ENCODE data around the gene TMEM184A. TPM values are rescaled to one million over a fixed set of nuclear protein-coding genes. Genes with fewer than 3 reads are reported as not detected.

The TMEM184A gene
- total and polyA plus RNA-seq, 2 of the 13 experiments (the other 11 are each of a cell fraction or from before 2014, with no cell fraction given): 9.5 to 20.4 TPM

DNA sequence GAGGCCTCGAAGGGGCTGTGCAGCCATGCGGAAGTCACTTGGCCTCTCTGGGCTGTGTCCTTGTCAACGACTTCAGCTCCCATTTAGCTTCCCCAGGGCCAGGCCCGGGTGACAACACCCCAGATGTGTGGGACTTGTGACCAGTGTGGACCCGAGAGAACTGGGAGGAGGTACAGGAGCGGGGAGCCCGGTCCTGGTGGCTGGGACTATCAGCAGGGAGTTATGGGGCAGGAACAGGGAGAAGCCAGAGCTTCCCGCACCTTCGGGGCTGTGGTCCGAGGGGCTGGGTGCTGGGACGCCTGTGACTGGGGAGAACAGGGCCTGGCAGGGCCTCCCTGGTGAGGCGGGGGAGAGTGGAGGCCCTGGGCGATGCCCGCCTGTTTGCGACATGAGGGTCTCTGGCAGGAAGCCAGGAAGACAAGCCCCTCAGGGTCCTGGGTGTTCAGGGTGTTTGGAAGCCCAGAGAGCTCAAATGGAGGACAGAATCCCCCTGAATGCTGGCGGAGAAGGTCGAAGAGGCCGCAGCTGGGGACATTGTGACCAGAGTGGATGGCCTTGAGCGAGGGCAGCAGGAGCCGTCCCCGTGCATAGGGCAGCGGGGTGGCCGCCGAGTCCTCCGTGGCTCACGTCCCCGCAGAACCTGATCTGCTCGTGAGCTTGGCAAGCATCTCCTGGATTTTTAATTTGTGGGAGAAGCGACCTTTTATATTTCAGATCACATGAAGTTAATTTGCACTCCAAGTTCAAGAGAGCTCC lies 43.8 kb upstream of the TMEM184A start:
- no TSS peak for BruUV-seq (replicated peaks)
- ChIA-PET CTCF (ENCODE audit: low intra/inter-chr PET ratio, low total read pairs) (no interaction called here), POLR2A (interaction anchor here (0.6 kb wide), 1 partner anchor 956 kb away, joined by 4 read pairs; the partner anchor contains the start of gene BRAT1)
- Histone ChIP-seq H3K4me3 (replicated peaks in 1 of 3; ENCODE audit: insufficient read depth in 1 of 3, low read depth in 2 of 3, low read length in 3 of 3) (peak overlapping the region in 1 of 3 experiments; percentile 2; a peak in 1 of 6 replicates), H2AFZ (ENCODE audit: low read length) (no peak overlapping the region), H3K79me2 (ENCODE audit: insufficient read depth, low read length) (no peaks in the 10 kb centered on the region), H3K9me3 (ENCODE audit: low read length) (no peaks in the 10 kb centered on the region), H3K36me3 (replicated peaks in 1 of 2; ENCODE audit: control insufficient read depth in 1 of 2, insufficient read depth in 2 of 2, low read length in 2 of 2) (no peaks in the 10 kb centered on the region), H3K27me3 (ENCODE audit: control insufficient read depth in 1 of 2, insufficient read depth in 2 of 2, low read length in 2 of 2) (peaks cover 6 to 93% of the 10 kb centered on the region in 2 experiments; a peak in 3 of 5 replicates), H3K27ac (ENCODE audit: extremely low read length, insufficient read depth, low read length) (no peak overlapping the region), H3K4me2 (ENCODE audit: low read depth, low read length) (0 out of 2 replicates have a peak overlapping the region, but pooled peaks have one; percentile 5), H3K4me1 (ENCODE audit: insufficient read depth, low read length) (peaks cover 14% of the 10 kb centered on the region), H3K9ac (ENCODE audit: insufficient read depth, low read depth, low read length) (no peak overlapping the region), H4K20me1 (ENCODE audit: insufficient read depth, low read length) (no peaks in the 10 kb centered on the region)
- FAIRE-seq (no peak), ATAC-seq (peak; percentile 60), DNase-seq (ENCODE audit: low spot score) (no peak)
- WGBS (ENCODE audit: low lambda C conversion rate): 6% methylated on average over 6 of the region's 29 CpGs
- intact Hi-C loops (cut with micrococcal nuclease; ENCODE audit: unreplicated experiment) (no loop called here), in situ Hi-C loops (cut with HindIII; ENCODE audit: extremely low pct_ligation_motif_present, low pct_unique_long_range_greater_than_20kb) (loop anchor here (25.0 kb wide), 1 partner anchor 612 kb away; no protein-coding TSS in a partner anchor)
- TF ChIP-seq WIZ (CRISPR knock-in tag; IDR thresholded peaks at IDR 0.05): no peak
- TF ChIP-seq, protein P1, sequence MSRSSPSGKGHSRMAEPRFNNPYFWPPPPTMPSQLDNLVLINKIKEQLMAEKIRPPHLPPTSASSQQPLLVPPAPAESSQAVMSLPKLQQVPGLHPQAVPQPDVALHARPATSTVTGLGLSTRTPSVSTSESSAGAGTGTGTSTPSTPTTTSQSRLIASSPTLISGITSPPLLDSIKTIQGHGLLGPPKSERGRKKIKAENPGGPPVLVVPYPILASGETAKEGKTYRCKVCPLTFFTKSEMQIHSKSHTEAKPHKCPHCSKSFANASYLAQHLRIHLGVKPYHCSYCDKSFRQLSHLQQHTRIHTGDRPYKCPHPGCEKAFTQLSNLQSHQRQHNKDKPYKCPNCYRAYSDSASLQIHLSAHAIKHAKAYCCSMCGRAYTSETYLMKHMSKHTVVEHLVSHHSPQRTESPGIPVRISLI (CRISPR knock-in tag; IDR thresholded peaks at IDR 0.05; ENCODE audit: borderline replicate concordance): no peak
- TF ChIP-seq, protein P2, sequence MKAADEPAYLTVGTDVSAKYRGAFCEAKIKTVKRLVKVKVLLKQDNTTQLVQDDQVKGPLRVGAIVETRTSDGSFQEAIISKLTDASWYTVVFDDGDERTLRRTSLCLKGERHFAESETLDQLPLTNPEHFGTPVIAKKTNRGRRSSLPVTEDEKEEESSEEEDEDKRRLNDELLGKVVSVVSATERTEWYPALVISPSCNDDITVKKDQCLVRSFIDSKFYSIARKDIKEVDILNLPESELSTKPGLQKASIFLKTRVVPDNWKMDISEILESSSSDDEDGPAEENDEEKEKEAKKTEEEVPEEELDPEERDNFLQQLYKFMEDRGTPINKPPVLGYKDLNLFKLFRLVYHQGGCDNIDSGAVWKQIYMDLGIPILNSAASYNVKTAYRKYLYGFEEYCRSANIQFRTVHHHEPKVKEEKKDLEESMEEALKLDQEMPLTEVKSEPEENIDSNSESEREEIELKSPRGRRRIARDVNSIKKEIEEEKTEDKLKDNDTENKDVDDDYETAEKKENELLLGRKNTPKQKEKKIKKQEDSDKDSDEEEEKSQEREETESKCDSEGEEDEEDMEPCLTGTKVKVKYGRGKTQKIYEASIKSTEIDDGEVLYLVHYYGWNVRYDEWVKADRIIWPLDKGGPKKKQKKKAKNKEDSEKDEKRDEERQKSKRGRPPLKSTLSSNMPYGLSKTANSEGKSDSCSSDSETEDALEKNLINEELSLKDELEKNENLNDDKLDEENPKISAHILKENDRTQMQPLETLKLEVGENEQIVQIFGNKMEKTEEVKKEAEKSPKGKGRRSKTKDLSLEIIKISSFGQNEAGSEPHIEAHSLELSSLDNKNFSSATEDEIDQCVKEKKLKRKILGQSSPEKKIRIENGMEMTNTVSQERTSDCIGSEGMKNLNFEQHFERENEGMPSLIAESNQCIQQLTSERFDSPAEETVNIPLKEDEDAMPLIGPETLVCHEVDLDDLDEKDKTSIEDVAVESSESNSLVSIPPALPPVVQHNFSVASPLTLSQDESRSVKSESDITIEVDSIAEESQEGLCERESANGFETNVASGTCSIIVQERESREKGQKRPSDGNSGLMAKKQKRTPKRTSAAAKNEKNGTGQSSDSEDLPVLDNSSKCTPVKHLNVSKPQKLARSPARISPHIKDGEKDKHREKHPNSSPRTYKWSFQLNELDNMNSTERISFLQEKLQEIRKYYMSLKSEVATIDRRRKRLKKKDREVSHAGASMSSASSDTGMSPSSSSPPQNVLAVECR (CRISPR knock-in tag; IDR thresholded peaks at IDR 0.05; ENCODE audit: borderline replicate concordance): no peak
- TF ChIP-seq ZMYM3 (CRISPR knock-in tag; IDR thresholded peaks at IDR 0.05): peak; percentile 17; the same call in 1 of the 2 replicates
- TF ChIP-seq, protein P3, sequence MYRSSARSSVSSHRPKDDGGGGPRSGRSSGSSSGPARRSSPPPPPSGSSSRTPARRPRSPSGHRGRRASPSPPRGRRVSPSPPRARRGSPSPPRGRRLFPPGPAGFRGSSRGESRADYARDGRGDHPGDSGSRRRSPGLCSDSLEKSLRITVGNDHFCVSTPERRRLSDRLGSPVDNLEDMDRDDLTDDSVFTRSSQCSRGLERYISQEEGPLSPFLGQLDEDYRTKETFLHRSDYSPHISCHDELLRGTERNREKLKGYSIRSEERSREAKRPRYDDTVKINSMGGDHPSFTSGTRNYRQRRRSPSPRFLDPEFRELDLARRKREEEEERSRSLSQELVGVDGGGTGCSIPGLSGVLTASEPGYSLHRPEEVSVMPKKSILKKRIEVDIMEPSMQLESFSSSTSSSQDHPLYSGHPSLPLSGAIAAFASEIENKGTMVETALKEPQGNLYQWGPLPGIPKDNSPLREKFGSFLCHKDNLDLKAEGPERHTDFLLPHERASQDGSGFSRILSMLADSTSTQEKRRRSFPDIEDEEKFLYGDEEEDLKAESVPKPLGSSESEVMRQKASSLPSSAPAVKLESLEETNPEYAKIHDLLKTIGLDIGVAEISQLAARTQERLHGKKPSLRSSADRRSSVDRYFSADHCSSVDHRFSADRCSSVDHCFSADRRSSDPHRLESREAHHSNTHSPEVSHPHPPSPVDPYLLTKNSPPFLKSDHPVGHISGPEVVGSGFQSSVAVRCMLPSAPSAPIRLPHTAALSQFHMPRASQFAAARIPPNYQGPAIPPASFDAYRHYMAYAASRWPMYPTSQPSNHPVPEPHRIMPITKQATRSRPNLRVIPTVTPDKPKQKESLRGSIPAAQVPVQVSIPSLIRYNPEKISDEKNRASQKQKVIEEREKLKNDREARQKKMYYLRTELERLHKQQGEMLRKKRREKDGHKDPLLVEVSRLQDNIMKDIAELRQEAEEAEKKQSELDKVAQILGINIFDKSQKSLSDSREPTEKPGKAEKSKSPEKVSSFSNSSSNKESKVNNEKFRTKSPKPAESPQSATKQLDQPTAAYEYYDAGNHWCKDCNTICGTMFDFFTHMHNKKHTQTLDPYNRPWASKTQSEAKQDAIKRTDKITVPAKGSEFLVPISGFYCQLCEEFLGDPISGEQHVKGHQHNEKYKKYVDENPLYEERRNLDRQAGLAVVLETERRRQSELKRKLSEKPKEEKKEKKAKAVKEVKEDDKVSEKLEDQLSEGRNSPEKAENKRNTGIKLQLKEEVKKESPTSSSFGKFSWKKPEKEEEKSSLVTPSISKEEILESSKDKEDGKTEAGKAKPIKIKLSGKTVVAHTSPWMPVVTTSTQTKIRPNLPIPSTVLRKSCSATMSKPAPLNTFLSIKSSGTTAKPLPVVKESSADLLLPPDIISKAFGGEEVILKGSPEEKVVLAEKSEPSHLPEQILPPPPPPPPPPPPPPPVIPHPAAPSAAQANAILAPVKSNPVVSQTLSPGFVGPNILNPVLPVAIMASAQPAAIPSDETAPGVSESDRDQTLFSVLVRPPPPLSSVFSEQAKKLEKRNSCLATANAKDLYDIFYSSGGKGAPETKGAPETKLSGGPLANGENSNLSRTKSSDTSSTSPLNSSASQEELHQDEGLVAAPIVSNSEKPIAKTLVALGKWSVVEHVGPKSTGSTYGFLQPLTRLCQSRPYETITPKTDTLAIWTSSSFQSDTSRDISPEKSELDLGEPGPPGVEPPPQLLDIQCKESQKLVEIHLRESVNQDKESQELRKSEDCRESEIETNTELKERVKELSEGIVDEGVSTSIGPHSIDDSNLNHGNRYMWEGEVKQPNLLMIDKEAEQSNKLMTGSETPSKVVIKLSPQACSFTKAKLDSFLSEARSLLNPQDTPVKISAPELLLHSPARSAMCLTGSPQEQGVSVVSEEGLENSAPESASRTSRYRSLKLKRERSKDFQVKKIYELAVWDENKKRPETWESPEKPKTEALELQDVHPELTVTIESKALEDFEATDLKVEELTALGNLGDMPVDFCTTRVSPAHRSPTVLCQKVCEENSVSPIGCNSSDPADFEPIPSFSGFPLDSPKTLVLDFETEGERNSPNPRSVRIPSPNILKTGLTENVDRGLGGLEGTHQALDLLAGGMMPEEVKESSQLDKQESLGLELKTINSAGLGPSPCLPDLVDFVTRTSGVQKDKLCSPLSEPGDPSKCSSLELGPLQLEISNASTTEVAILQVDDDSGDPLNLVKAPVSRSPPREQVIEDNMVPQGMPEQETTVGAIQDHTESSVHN (CRISPR knock-in tag; IDR thresholded peaks at IDR 0.05): no peak
- TF ChIP-seq, protein P4, sequence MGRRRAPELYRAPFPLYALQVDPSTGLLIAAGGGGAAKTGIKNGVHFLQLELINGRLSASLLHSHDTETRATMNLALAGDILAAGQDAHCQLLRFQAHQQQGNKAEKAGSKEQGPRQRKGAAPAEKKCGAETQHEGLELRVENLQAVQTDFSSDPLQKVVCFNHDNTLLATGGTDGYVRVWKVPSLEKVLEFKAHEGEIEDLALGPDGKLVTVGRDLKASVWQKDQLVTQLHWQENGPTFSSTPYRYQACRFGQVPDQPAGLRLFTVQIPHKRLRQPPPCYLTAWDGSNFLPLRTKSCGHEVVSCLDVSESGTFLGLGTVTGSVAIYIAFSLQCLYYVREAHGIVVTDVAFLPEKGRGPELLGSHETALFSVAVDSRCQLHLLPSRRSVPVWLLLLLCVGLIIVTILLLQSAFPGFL (CRISPR knock-in tag; IDR thresholded peaks at IDR 0.05): no peak
- TF ChIP-seq SPEN (CRISPR knock-in tag; IDR thresholded peaks at IDR 0.05; ENCODE audit: low read depth): peak; percentile 28; the same call in 1 of the 2 replicates

Measured in HepG2 (cell line).